ENCODE data around the gene DYDC2. TPM values are rescaled to one million over a fixed set of nuclear protein-coding genes. Genes with fewer than 3 reads are reported as not detected.

The DYDC2 gene
- total RNA-seq, 1 experiment from 2014 or later: 2.8 TPM

DNA sequence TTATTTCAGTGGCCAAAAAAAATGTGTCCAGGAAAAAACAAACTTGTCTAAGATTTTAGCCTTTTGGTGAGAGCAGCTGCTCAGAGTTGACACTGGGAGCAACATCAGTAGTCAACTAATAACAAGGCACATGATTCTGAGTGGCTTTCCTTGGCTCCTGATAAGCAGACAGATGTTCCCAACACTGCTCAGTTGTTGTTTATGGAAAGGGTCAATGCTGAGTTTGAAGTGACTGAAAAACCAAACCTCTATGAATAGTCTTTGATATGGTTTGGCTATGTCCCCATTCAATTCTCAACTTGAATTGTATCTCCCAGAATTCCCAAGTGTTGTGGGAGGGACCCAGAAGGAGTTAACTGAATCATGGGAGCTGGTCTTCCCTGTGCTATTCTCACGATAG lies 12.3 kb upstream of the DYDC2 start:
- Histone ChIP-seq H4K8ac (replicated peaks; ENCODE audit: insufficient read length, low read depth, low read length) (no peak overlapping the region), H3K18ac (ENCODE audit: insufficient read length, low read depth, low read length) (no peak overlapping the region), H3K9ac (ENCODE audit: extremely low read depth, insufficient read length, low read length) (no peak overlapping the region), H3K79me1 (ENCODE audit: insufficient read depth, low read depth, low read length, poor library complexity, severe bottlenecking) (no peaks in the 10 kb centered on the region), H3K4ac (ENCODE audit: low read depth, low read length) (no peak overlapping the region), H2BK120ac (ENCODE audit: low read depth, low read length, poor library complexity, severe bottlenecking) (no peak overlapping the region), H3K79me2 (ENCODE audit: insufficient read depth, low read length) (no peaks in the 10 kb centered on the region), H2BK12ac (ENCODE audit: insufficient read length, low read depth, low read length) (no peak overlapping the region), H3K56ac (ENCODE audit: insufficient read length, low read depth, low read length) (no peak overlapping the region), H2AK5ac (ENCODE audit: insufficient read length, low read length) (no peak overlapping the region), H4K20me1 (ENCODE audit: control insufficient read depth, insufficient read depth, insufficient read length) (no peaks in the 10 kb centered on the region), H4K5ac (ENCODE audit: insufficient read length, low read depth, low read length) (no peak overlapping the region), H2BK15ac (ENCODE audit: low read depth, low read length) (no peak overlapping the region), H3K9me3 (ENCODE audit: control insufficient read depth, low read depth, low read length) (no peaks in the 10 kb centered on the region), H4K91ac (ENCODE audit: insufficient read length, low read depth, low read length) (no peak overlapping the region), H3K27ac (ENCODE audit: insufficient read length, low read depth, low read length) (no peak overlapping the region), H3K23me2 (ENCODE audit: insufficient read length, low read depth, low read length, poor library complexity, severe bottlenecking) (no peaks in the 10 kb centered on the region), H3K4me1 (ENCODE audit: insufficient read depth, low read length) (no peaks in the 10 kb centered on the region), H2BK5ac (ENCODE audit: insufficient read length, low read length) (no peak overlapping the region), H2AFZ (ENCODE audit: low read length) (no peak overlapping the region), H3K14ac (ENCODE audit: insufficient read depth, low read length) (no peak overlapping the region), H3K23ac (ENCODE audit: insufficient read length, low read depth, low read length) (no peak overlapping the region), H3K4me2 (ENCODE audit: insufficient read depth, insufficient read length, low read length) (no peak overlapping the region), H2BK20ac (ENCODE audit: low read depth, low read length, poor library complexity, severe bottlenecking) (no peak overlapping the region), H3K27me3 (ENCODE audit: insufficient read depth, low read length) (no peaks in the 10 kb centered on the region), H3T11ph (ENCODE audit: low read length) (no peak overlapping the region)
- Mint-ChIP-seq H3K4me1 (no peaks in the 10 kb centered on the region), H3K27ac (no peak overlapping the region), H3K27me3 (ENCODE audit: low read depth) (no peaks in the 10 kb centered on the region), H3K36me3 (ENCODE audit: insufficient read depth in 1 of 3, low read depth in 3 of 3) (no peaks in the 10 kb centered on the region), H3K9me3 (no peaks in the 10 kb centered on the region), H3K4me3 (no peak overlapping the region)
- WGBS (ENCODE audit: extremely low coverage, insufficient read length, low lambda C conversion rate): no CpG with 5 or more reads among the region's 1 CpG
- no peak for TF ChIP-seq CTCF (conservative IDR thresholded peaks at IDR 0.05)
- no peak for DNase-seq
